Measurements from ENCODE around the gene UCKL1.

UCKL1 gene

DNA sequence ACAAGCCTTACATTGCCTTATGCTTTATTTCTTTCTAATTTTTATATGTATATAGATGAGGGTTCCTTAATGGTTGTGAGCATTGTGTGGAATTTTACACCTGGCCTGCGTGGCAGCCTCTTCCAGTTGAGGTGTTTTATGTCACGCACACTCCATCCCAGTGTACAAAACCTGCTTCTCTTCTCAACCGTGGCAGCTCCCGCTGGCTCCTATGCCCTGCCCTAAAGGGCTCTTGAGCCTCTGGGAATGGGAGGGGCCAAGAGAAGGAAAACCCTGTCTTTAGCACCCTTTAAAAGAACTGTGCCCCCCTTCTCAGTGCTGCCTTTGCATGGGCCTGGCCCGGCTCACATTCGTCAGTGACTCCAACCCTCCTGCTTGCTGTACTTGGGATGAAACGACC is 65.6 kb downstream of the UCKL1 start:
- DNase-seq (ENCODE audit: low read depth in 2 of 2) = no peak

GRCh38 chr20:63890201-63890576 is 66.0 kb downstream of the UCKL1 start:
- DNase-seq (ENCODE audit: low read depth in 2 of 2) = no peak
